GM18520 (cell line): Measurements from ENCODE around the gene MCTP2.

Experiments
- ATAC-seq: cut with Tn5 transposase; IDR thresholded peaks from one replicate; pipeline ENCODE4 v1.9.1; 2021; ENCODE audit not compliant: unreplicated experiment

Gene MCTP2

DNA sequence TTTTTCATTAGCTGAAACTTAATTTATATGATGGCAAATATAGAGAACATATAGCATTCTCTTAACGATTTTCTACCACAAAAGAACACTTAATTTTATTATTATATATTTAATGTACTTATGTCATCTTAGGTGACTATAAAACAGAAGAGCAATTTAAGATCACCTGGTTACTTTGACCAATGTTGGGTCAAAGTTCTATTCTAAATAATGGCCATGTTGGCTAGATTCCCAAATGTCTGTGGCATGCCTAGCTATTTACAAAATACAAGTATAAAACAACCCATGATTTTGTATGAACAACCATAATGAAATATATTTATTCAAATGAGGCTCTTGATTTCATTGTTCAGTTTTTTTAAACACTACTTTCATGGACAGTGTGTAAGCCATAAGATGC lies 200.9 kb downstream of the MCTP2 start:
- no peak for ATAC-seq

DNA sequence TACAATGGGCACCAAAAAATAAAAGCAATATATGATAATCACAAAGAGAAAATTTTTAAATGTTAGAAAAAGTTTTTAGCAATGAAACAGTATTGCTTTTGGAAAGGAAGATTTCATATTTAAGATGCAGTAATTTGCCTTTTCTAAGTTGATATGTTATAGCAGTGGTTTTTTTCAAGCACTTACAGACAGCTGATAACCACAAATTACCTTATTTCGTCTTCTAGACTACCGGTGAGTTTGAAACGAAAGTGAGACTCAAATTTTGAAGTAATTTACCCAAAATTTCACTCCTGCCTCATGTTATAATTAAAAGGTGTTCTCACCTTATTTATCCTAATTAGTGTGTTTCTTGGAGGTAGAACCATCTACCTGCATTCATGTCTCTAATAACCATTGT lies 207.8 kb downstream of the MCTP2 start:
- no peak for ATAC-seq

DNA sequence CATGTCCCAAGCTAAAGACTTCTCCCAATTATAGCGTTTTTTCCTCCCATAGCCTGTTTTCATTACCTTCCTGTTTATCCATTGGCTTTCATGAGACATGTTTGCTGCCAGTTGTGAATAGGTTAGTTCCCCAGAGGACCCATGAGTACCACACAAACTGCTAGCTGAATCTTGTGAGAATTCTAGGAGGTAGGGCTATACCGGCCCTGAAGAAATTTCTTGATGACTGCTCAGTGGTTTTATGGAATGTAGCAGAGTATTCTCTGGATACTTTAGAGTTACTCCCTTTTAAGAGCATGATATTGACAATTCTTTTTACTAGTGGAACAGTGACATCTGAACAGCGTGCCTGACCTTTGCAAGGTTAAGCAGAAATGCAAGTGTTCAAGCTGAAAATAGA lies 210.4 kb downstream of the MCTP2 start:
- ATAC-seq, result no peak

DNA sequence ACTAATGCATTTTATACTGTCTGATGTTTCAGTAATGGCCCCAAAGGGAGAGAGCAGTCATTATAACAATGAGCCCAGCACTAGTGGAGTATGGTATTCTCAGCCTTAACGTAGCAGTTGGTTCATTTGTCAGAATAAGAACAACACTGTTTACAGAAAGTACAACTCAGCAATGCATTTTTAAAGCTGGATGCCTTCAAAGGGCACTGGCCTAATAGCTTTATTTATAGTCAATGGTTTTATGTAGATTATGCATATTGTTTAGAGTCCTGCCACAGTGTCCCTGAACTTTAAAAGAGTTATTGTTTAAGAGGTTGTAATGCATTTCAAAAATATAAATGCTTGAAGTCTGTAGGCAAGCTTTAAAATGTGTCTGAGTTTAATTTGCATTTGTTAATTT lies 211.1 kb downstream of the MCTP2 start:
- no peak for ATAC-seq

DNA sequence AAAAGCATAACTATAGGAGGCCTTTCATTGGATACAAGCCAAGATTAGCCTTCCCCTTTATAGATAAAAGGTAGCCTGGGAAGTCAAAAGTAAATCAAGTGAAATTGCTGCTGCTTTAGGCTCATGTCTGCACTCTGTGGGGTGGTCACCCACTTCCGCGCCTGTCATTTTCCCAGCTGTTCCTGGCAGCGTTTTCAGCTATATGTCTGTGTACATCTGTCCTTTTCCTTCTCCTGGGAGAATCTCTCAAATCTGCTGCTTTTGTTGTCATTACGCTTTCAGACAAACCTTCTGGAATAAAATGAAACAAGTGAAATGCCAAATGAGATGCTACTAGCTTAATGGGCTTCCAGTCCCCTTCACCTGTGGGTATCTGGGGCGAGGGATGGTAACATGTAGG lies 211.8 kb downstream of the MCTP2 start:
- ATAC-seq, result no peak

DNA sequence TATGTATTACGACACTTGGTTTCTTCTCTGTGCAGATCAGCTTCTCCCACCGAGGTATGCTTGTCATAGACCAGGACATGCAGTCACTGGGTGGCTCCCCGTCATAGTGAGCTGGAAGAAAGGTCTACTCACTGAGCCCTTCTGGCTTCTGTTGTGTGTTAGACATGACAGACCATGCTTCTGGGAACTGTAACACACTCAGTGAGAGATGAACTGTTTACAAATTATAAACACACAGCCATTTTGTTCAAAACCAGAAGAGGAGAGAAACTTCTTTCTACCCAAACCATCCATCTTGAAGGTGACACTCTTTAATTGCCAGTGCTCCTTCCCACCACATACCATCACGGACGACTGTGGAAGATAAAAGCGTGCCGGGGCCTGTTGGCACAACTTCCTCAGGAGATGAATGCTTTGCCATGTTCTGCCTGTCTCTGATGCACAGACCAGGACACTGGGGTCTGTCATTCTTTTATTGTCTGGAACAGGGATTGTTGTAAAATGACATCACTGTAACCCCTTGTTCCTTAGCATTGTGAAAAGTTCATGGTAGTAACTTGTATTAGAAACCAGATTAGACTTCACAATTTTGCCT lies 214.3 kb downstream of the MCTP2 start:
- ATAC-seq, result no peak

DNA sequence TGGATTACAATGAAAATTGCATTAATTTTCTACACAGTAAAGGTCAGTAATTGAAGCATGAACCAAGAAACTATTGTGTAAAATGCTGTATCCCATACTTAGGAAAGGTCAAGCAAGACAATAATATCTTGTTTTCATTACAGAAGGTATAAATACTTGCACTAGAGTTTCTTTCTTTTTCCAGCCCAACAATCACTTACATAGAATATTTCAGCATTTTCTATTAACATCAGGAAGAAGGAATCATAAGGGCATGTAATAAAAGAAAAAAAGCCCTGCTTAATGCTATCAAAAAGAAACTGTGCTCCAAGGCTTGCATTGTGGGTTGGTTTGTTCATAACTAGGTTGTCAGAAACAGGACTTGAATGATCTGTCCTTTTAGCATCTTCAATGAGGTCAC lies 215.1 kb downstream of the MCTP2 start:
- ATAC-seq, result no peak

DNA sequence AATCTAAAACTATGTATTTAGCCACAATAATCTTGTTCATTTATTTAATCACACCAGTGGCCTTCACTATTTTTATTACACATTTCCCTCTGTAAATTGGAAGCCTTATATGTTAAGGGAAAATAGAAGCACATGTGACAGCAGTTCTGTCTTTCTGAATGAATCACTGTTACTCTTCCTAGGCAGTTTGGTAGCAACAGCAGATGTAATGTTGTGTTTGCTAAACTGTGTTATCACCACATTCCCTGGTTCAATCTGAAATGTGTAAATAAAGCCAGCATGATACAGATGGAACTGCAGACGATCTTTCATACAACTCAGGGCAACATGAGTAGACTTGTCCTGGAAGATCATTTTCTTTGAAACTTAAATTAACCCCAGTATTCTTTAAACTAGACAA lies 220.1 kb downstream of the MCTP2 start:
- no peak for ATAC-seq

DNA sequence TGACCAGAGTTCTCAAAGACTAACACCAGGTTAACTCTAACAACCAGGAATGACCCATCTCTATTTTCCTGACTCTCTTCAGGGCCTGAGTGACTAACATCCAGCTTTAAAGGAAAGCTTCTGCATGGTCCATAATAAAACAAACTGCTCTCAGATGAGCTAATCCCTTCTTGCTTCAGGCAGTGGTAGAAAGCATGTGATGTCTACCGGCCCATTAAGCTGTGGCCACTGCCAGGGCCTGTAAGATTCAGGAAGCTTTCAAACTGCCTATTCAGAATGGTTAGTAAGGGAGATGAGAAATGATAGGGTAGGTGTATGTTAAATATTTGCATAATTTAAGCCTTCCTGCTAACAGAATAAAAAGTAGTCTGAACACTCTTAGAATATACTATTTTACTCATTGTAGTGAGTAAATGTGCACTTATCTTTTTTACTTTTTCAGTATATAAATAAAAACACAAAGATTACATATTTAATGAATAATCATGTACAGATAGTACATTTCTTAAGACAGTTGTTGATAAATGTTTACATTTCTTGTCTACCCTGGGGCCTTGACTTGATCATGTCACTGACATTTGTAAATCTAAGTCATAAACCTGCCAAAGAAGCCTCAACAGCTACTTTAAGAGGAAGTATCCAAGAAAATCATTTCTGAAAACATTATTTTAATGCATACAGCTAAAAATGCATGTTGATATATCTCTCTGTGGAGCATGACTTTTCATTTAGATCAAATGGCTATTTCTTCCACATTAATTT lies 222.0 kb downstream of the MCTP2 start:
- ATAC-seq, result no peak

DNA sequence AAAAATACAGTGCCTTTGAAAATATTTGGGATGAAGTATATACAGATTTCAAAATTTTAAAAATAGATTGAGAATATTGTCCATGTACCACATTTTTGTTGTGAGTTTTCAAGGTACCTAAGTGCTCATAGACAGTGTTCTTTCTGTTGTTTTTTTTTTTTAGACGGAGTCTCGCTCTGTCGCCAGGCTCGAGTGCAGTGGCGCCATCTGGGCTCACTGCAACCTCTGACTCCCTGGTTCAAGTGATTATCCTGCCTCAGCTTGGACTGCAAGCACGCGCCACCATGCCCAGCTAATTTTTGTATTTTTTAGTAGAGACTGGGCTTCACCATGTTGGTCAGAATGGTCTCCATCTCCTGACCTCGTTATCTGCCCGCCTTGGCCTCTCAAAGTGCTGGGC lies 223.9 kb downstream of the MCTP2 start:
- no peak for ATAC-seq

DNA sequence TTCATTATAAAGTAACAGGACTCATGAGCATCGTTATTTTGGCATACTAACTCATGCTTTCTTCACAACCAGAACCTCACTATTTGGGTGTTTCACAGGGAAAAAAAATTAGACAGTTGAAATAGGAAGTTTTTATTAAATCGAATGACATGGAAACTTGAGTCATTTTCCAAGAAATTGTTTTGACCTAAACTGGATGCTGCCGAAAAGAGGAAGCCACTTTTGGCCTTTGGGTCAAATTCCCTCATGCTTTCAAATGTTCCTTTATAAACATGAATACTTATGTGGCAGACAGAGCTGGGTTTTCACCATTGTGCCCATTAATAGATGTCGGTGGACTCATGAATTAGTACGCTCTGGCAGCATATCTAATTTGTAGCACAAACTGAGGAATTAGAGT lies 224.9 kb downstream of the MCTP2 start:
- ATAC-seq, result no peak

DNA sequence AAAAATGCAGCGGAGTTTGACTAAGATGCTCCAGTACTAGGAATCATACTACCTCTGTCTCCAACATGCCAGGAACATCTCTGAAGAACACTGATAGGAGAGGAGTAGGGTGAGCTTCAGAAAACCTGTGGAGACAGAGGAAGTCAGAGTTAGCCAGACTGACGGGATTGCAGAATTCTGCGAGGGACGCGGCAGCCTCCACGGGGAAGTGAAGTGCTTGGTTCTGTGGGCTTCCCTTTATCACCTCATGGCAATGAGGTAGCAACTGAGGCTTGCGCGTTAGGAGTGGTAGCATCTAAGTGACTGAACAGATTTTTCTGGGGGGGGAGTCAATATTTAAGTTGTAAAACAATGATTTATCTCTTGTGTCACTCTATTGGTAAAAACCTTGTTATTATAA lies 226.3 kb downstream of the MCTP2 start:
- no peak for ATAC-seq

DNA sequence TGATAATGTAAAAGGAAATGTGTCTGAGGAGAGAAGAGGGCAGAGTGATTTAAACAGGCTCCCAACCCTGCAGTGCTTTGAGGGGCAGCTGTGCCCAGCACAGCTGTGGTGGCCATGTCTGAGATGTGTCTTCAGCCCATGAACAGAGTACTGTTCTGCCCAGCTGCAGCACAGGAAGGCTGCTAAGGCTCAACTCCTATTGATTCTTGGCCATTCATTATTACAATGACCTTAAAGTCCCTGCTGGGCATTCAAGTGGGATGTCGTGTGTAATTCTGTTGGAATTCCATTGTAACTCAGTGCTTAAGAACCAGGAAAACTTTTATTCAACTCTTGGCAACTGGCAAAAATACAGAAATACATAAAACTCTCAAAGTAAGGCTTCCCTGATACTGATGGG lies 229.3 kb downstream of the MCTP2 start:
- no peak for ATAC-seq

DNA sequence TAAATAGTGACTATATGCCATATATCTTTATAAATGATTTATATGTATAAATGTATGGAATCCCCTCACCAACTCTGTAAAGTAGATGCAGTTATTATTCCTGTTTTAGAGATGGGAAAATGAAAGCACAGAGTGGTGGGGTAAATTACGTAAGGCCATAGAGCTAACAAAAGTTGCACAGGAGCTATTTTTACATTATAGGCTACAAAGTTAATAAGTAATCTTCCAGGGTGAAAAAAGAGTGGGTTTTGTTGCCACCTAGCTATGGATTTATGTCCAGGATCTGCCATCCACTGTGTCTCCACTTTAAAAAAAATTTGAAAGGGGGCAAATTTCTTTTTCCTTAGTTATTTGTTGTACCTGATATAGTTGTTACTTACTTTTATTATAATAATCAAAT lies 235.7 kb downstream of the MCTP2 start:
- ATAC-seq, result no peak

DNA sequence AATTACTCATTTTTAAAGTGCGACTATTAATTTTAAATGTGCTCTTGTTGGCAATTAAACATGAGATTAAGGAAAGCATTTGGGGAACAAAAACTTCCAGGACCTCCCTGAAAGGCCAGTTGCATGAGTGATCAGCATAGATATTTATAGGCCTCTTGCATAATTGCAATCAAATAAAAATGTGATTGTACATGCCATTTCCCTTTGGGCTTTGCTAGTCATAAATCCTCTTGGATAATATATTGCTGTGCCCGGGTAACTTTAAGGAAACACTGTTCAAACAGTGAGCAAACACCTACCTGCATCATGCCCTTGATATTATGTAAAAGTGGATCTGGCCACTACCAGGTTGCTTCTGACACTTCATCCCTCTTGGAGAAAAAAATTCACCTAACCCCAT lies 239.1 kb downstream of the MCTP2 start:
- no peak for ATAC-seq

DNA sequence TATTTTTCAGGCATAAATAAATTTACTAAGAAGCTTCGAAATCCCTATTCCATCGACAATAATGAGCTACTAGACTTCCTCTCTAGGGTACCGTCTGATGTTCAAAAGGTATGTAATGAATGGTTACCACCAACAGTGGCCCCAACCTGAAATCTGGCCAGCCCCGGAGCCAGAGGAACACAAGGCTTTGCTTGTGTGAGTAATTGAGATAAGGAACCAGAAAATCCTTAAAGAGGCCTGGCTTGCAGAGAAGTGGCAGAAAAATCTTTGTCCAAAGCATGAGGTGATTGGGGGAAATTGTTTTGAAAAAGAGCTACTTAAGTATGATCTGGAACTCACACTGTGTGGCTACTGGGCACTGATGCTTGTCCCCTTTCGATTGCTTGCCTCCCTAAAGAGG lies 245.3 kb downstream of the MCTP2 start:
- no peak for ATAC-seq

DNA sequence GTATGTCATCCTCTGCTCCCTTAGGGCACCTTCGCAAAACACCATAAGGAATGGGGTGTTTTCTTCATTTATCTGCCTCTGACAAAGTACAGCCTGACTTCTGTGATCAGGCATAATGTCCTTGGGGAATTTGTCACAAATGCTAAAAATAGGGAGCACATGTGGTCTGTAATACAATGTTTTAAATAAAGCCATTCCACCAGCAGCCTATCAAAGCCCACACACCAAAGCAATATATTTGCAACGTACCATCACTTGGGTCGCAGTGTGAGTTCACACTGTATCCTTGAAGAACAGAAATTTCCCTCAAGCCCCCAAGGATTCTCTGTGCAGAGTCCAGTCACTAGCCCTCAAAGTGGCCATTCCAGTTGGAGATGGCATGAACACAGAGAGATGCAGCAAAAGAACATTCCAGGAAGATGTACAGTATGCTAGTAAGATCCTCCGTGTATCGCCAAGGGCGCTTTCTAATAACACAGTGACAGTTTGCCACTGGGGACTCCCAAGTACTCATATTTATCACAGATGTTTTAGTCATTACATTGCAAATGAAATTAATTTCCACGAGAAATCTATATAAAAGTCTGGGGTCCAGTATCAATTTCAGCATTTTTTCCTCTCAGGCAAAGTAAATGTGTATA lies 246.7 kb downstream of the MCTP2 start:
- ATAC-seq, result no peak

DNA sequence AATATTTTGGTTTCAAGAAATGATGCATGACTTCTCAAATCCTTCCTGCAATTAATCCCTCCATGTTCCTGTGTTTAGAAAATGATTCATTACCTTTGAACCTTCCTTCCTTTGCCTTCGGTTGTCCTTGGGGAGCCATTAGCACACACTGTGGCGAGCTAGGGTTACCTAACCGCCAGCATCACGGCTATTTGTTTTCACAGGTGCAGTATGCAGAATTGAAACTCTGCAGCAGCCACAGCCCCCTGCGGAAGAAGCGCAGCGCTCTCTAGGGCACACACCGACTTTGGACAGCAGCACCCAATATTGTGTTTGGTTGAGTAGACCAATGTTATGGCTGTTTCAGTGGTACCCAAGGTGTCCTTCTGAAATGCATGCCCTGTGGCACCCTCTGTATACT lies 247.4 kb downstream of the MCTP2 start:
- peak; percentile 46 for ATAC-seq

DNA sequence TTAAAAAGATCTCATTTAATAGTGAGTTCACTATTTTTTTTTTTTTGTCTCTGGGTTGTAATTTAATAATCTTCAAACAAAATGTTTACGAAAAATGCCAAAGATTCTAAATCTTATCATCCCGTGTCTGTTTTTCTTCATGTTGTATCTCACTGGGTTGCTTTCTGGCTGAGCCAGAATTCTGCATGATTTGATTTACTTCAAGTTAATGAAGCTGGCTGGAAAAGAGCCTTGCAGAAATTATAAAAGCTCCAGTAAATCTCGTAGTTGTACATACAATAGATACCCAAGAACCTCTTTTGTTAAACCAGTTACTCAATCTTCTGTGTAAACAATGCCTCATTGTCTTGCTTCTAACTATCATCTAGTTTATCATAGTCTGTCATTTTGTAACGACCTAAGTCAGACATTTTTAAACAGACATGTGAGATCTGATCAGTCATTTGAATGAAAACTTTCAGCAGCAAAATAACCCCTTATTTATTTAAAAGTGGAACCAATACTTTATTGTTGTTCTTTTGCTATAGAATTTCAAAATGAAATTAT lies 249.0 kb downstream of the MCTP2 start:
- ATAC-seq, result no peak

DNA sequence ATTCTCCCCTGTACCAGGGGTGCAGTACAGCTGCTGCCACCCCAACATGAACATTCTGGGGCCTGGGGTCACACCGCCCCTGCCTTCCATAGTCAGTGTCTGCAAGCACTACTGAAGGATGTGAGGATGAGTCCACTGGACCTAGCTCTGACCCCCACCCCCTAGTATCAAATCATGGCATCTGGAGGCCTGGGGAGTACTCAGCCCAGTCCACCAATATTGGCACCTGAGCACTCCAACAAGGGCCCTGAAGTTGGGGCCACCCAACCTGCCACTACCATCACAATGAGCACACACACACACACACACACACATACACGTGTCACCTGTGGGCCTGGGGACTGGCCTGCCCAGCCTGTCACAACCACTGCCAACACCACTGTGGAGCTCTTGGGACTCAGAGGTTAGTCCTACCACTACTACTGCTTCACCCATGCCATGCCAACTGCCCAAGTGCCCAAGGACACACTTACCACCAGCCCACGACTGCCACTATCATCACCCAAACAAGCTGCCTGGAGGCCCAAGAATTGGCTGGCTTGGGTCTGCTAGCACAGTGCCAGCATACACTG lies 253.9 kb downstream of the MCTP2 start:
- ATAC-seq, result no peak

DNA sequence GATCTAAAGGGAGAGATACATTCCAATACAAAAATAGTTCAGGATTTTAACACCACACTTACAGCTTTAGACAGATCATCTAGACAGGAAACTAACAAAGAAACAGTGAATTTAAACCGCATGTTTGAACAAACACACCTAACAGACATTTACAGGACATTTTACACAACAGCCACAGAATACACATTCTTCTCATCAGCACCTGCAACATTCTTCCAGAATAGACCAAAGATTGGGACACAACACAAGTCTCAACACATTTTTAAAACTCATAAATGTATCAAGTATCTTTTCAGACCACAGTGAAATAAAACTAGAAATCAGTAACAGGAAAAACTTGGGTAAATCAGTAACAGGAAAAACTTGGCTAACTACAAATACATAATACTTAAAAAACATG lies 256.3 kb downstream of the MCTP2 start:
- ATAC-seq, result no peak

DNA sequence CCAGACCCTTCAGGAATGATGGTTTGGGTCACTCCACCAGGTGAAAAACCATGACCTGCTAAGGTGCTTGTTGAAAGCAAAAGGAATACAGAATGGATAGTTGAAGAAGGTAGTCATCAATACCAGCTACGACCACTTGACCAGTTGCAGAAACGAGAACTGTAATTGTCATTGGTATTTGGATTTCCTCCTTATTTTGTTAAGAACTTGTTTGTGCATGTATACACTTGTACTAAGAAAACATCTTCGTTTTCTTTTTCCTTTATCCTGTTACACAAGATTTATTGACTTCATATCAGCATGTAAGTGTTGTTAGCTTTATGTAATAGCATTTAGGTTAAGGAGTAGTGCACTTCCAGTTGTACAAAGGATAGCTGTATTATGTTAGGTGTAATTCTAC lies 261.8 kb downstream of the MCTP2 start:
- no peak for ATAC-seq
